MM.1S (cell line): ENCODE results near the gene PTTG1IP.

Experiments used
- CTCF ChIP-seq: fragments of 300-600 bp; sonication (generic); IDR thresholded peaks from 2 replicates; pipeline ENCODE4 v1.5.1; 2016; ENCODE audit warnings: antibody characterized with exemption, low read length, mixed read lengths
- EZH2 ChIP-seq: fragments of 300-600 bp; sonication (generic); optimal IDR thresholded peaks from 2 replicates; pipeline ENCODE3; 2017; ENCODE audit warnings: low read depth, mild to moderate bottlenecking, antibody characterized with exemption, low read length, mixed read lengths

GRCh38 chr21:44905016-44905727 lies 31.7 kb upstream of the PTTG1IP start:
- TF ChIP-seq CTCF (no peak), EZH2 (no peak)
